Measurements from ENCODE around the gene S100A6.

DNA sequence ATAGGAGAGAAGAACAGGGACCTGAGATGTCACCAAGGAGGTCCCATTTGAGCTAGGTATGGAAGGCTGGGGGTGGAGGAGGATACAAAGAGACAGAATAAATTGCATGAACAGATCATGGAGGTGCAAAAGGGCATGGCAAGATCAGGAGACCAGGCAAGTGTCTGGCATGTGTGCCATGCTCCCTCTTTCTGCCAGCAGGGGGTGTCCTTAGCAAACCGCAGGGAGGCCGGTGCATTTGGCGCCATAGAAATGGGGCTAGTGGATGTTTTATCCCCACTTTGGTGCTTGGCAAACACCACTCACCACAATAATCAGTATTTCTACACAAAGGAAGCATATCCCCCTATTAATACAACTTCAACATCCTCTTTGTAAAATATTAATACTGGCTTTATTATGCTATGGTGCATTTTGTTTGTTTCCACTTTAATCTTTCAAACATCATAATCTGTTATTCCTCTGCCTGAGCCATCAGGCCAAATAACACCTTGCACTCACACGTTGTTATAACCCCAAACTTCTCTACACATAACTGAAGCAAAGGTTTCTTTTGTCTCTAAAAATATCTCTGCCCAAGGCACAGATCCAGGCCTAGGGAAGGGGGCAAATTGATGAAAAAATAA lies 25.9 kb downstream of the S100A6 start:
- TF ChIP-seq, protein P1, sequence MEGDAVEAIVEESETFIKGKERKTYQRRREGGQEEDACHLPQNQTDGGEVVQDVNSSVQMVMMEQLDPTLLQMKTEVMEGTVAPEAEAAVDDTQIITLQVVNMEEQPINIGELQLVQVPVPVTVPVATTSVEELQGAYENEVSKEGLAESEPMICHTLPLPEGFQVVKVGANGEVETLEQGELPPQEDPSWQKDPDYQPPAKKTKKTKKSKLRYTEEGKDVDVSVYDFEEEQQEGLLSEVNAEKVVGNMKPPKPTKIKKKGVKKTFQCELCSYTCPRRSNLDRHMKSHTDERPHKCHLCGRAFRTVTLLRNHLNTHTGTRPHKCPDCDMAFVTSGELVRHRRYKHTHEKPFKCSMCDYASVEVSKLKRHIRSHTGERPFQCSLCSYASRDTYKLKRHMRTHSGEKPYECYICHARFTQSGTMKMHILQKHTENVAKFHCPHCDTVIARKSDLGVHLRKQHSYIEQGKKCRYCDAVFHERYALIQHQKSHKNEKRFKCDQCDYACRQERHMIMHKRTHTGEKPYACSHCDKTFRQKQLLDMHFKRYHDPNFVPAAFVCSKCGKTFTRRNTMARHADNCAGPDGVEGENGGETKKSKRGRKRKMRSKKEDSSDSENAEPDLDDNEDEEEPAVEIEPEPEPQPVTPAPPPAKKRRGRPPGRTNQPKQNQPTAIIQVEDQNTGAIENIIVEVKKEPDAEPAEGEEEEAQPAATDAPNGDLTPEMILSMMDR (IDR thresholded peaks at IDR 0.05; ENCODE audit: extremely low read depth in 1 of 2, insufficient read depth in 1 of 2, low read depth in 1 of 2, low read length in 2 of 2): peak; percentile 74 to 76
- TF ChIP-seq POLR2A (IDR thresholded peaks at IDR 0.05; ENCODE audit: low read depth, low read length) (no peak), GATA2 (IDR thresholded peaks at IDR 0.05; ENCODE audit: insufficient read depth, insufficient read length, low read depth, low read length) (no peak), EZH2 (IDR thresholded peaks at IDR 0.05; ENCODE audit: borderline replicate concordance, low read depth, low read length, severe bottlenecking) (no peak), POLR2AphosphoS5 (IDR thresholded peaks at IDR 0.05; ENCODE audit: insufficient read depth, low read depth, low read length) (no peak)
- TF ChIP-seq, protein P2, sequence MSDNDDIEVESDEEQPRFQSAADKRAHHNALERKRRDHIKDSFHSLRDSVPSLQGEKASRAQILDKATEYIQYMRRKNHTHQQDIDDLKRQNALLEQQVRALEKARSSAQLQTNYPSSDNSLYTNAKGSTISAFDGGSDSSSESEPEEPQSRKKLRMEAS (IDR thresholded peaks at IDR 0.05; ENCODE audit: insufficient read depth, insufficient read length): no peak
